PC-3 (cell line): ENCODE results near the gene APOBEC3A. TPM values are rescaled to one million over a fixed set of nuclear protein-coding genes. Genes with fewer than 3 reads are reported as not detected.

Experiments
- ATAC-seq: fragments of 200-7000 bp; cut with Tn5 transposase; 2 replicates; pipeline ENCODE4 v1.9.1; 2020; ENCODE audit warnings: mild to moderate bottlenecking, moderate library complexity
- BruUV-seq: library from RNA; stranded (reverse); fragments of 400-500 nt; replicated peaks from 2 replicates; lab custom pipeline; 2021; lab: Mats Ljungman, UMichigan
- CTCF ChIA-PET: fragments of 300-600 bp; sonication (Branson Sonifier 250); formaldehyde crosslinking; loops from one replicate; lab custom pipeline; 2022; ENCODE audit warnings: antibody characterized with exemption; lab: Charles Lee
- POLR2A ChIA-PET: fragments of 300-600 bp; sonication (Branson Sonifier 250); formaldehyde crosslinking; loops from one replicate; lab custom pipeline; 2022; ENCODE audit warnings: antibody characterized with exemption; ENCODE audit not compliant: unreplicated experiment; lab: Charles Lee
- DNase-seq: peaks from one replicate; pipeline ENCODE4 v3.0.0-alpha.2; 2015
- H2AFZ ChIP-seq: fragments of 300-600 bp; sonication (generic); 2 replicates; pipeline ENCODE4 v1.6.0; 2016; ENCODE audit warnings: antibody characterized with exemption, low read length
- H3F3A ChIP-seq: fragments of 300-600 bp; sonication (generic); one replicate; pipeline ENCODE4 v1.6.0; 2017; ENCODE audit warnings: antibody characterized with exemption, low read length, control low read depth, mild to moderate bottlenecking; ENCODE audit not compliant: unreplicated experiment
- H3K27ac ChIP-seq: fragments of 300-600 bp; sonication (generic); 2 replicates; pipeline ENCODE4 v1.5.1; 2016; ENCODE audit warnings: mild to moderate bottlenecking, low read length
- H3K27me3 ChIP-seq: fragments of 300-600 bp; sonication (generic); 2 replicates; pipeline ENCODE4 v1.6.1; 2016; ENCODE audit warnings: low read length, mixed read lengths
- H3K36me3 ChIP-seq: fragments of 300-600 bp; sonication (generic); 2 replicates; pipeline ENCODE4 v1.6.1; 2016; ENCODE audit warnings: low read depth, mixed run types, low read length, mixed read lengths
- H3K4me1 ChIP-seq: fragments of 300-600 bp; sonication (generic); 2 replicates; pipeline ENCODE4 v1.5.1; 2016; ENCODE audit warnings: low read length; ENCODE audit not compliant: insufficient read depth
- H3K4me2 ChIP-seq: fragments of 300-600 bp; sonication (generic); 2 replicates; pipeline ENCODE4 v1.6.0; 2016; ENCODE audit warnings: low read length
- H3K4me3 ChIP-seq: fragments of 300-600 bp; sonication (generic); 2 replicates; pipeline ENCODE4 v1.5.1; 2016; ENCODE audit warnings: mild to moderate bottlenecking, low read length, mixed read lengths
- H3K79me2 ChIP-seq: fragments of 300-600 bp; sonication (generic); 2 replicates; pipeline ENCODE4 v1.6.1; 2017; ENCODE audit warnings: low read length, mixed read lengths
- H3K9ac ChIP-seq: fragments of 300-600 bp; sonication (generic); 2 replicates; pipeline ENCODE4 v1.6.0; 2016; ENCODE audit warnings: mild to moderate bottlenecking, low read length
- H3K9me2 ChIP-seq: fragments of 300-600 bp; sonication (generic); replicated peaks from 2 replicates; pipeline ENCODE4 v1.6.1; 2016; ENCODE audit warnings: mixed run types, low read length, mixed read lengths
- H3K9me3 ChIP-seq: fragments of 300-600 bp; sonication (generic); 2 replicates; pipeline ENCODE4 v1.6.1; 2016; ENCODE audit warnings: low read length, mixed read lengths
- H4K20me1 ChIP-seq: fragments of 300-600 bp; sonication (generic); 2 replicates; pipeline ENCODE4 v1.6.1; 2016; ENCODE audit warnings: low read length, mixed read lengths
- EZH2 ChIP-seq: fragments of 300-600 bp; sonication (generic); IDR thresholded peaks from one replicate; pipeline ENCODE4 v1.6.1; 2017; ENCODE audit warnings: antibody characterized with exemption, mild to moderate bottlenecking, low read length; ENCODE audit not compliant: unreplicated experiment
- EZH2phosphoT487 ChIP-seq: fragments of 300-600 bp; sonication (generic); IDR thresholded peaks from 2 replicates; pipeline ENCODE4 v1.6.1; 2018; ENCODE audit warnings: mild to moderate bottlenecking, antibody characterized with exemption, low read length, borderline replicate concordance
- intact Hi-C: fragments of 100-400 bp; cut with micrococcal nuclease; formaldehyde crosslinking; loops from 2 replicates; pipeline ENCODE4 v1.9.0; 2023
- total RNA-seq: library from RNA; depleted of rRNA; stranded (reverse); fragments of >200 nt; gene quantifications from 2 replicates; pipeline ENCODE4 v1.2.3, GENCODE V29; 2014
- TF ChIP-seq, protein P1 (sequence below): fragments of 300-600 bp; sonication (generic); conservative IDR thresholded peaks from 2 replicates; pipeline ENCODE4 v1.5.1; 2017; ENCODE audit warnings: antibody characterized with exemption, low read depth, mild to moderate bottlenecking, low read length

The APOBEC3A gene
- total RNA-seq, 1 experiment from 2014 or later: not detected

DNA sequence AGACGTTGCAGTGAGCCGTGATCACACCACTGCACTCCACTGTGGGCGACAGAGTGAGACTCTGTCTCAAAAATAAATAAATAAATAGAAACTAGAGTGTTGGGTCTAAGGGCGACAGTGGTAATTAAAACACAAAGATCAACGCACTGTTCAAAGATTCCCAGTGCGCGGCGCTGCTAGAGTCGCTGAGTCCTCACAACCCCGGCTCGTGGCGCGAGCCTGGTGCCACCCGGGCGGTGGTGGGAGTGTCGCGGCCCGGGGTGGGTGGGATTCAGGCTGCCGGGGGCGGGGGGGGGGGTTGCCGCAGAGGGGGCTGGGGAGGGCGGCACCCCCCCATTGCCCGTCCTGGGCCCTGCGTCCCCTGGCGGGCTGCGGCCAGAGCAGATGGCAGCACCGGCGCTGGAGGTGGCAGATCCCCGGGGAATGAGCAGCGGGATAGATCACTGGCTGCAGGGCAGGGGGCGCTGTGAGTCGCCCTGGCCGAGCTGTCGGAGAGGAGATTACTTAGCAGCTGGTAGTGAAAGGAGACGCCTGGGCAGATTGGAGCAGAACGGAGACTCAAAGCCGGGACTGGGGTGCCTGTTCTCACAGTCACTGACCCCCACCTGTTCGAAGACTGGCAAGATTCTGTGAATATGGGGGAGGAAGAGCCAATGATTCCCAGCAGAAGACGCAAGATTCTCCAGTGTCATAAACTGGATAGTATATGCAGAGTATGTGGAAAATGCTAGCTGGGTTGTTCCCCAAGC lies 30.2 kb upstream of the APOBEC3A start:
- no peaks in the 10 kb centered on the region for H4K20me1 ChIP-seq
- no peak for TF ChIP-seq EZH2
- TF ChIP-seq, protein P1, sequence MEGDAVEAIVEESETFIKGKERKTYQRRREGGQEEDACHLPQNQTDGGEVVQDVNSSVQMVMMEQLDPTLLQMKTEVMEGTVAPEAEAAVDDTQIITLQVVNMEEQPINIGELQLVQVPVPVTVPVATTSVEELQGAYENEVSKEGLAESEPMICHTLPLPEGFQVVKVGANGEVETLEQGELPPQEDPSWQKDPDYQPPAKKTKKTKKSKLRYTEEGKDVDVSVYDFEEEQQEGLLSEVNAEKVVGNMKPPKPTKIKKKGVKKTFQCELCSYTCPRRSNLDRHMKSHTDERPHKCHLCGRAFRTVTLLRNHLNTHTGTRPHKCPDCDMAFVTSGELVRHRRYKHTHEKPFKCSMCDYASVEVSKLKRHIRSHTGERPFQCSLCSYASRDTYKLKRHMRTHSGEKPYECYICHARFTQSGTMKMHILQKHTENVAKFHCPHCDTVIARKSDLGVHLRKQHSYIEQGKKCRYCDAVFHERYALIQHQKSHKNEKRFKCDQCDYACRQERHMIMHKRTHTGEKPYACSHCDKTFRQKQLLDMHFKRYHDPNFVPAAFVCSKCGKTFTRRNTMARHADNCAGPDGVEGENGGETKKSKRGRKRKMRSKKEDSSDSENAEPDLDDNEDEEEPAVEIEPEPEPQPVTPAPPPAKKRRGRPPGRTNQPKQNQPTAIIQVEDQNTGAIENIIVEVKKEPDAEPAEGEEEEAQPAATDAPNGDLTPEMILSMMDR: 0 out of 2 replicates have a peak, but pooled peaks have one; percentile 10
- H3K27ac ChIP-seq: no peak overlapping the region
- no peak for ATAC-seq
- H3K4me2 ChIP-seq: no peak overlapping the region
- no peaks in the 10 kb centered on the region for H3K36me3 ChIP-seq
- no peaks in the 10 kb centered on the region for H3K9me2 ChIP-seq
- intact Hi-C loops: loop anchor here (10.0 kb wide), 1 partner anchor 58 kb away; the partner anchor contains the start of gene APOBEC3B
- peaks cover 6% of the 10 kb centered on the region for H3F3A ChIP-seq
- H3K4me3 ChIP-seq: no peak overlapping the region
- no peaks in the 10 kb centered on the region for H3K9me3 ChIP-seq
- H3K9ac ChIP-seq: no peak overlapping the region
- ChIA-PET CTCF (no interaction called here), POLR2A (no interaction called here)
- no peak for DNase-seq
- no peaks in the 10 kb centered on the region for H3K79me2 ChIP-seq
- no peak overlapping the region for H2AFZ ChIP-seq
- no TSS peak for BruUV-seq
- no peaks in the 10 kb centered on the region for H3K27me3 ChIP-seq
- H3K4me1 ChIP-seq: peaks cover 30% of the 10 kb centered on the region

GRCh38 chr22:38930512-38930911 lies 26.9 kb upstream of the APOBEC3A start:
- Histone ChIP-seq H3F3A (no peaks in the 10 kb centered on the region), H3K4me3 (no peak overlapping the region), H3K4me2 (no peak overlapping the region), H3K27ac (no peak overlapping the region), H3K36me3 (no peaks in the 10 kb centered on the region), H3K9ac (no peak overlapping the region), H3K9me2 (no peaks in the 10 kb centered on the region), H3K79me2 (no peaks in the 10 kb centered on the region), H3K27me3 (no peaks in the 10 kb centered on the region), H3K9me3 (no peaks in the 10 kb centered on the region), H3K4me1 (peaks cover 16% of the 10 kb centered on the region), H4K20me1 (no peaks in the 10 kb centered on the region), H2AFZ (no peak overlapping the region)
- no TSS peak for BruUV-seq
- TF ChIP-seq, protein P1: no peak
- TF ChIP-seq EZH2: no peak
- TF ChIP-seq EZH2phosphoT487: no peak
- intact Hi-C loops: no loop called here
- DNase-seq (no peak), ATAC-seq (no peak)
- ChIA-PET POLR2A (no interaction called here), CTCF (no interaction called here)

- Histone ChIP-seq H2AFZ (no peak overlapping the region), H4K20me1 (no peaks in the 10 kb centered on the region), H3K27me3 (no peaks in the 10 kb centered on the region), H3K27ac (no peak overlapping the region), H3K4me2 (peak overlapping the region; percentile 63), H3K36me3 (no peaks in the 10 kb centered on the region), H3K9me2 (no peaks in the 10 kb centered on the region), H3F3A (no peaks in the 10 kb centered on the region), H3K4me3 (no peak overlapping the region), H3K79me2 (no peaks in the 10 kb centered on the region), H3K9me3 (no peaks in the 10 kb centered on the region), H3K4me1 (peaks cover 24% of the 10 kb centered on the region), H3K9ac (no peak overlapping the region)
- BruUV-seq: no TSS peak
- POLR2A ChIA-PET: no interaction called here
- TF ChIP-seq EZH2phosphoT487 (no peak), EZH2 (no peak)
- TF ChIP-seq, protein P1: no peak
- intact Hi-C loops: no loop called here
- ATAC-seq: peak; percentile 80
- CTCF ChIA-PET: no interaction called here
- DNase-seq: peak; percentile 76
These were observed 22.4 kb upstream of the APOBEC3A start for GRCh38 chr22:38935023-38935422.
